HFFc6 (cell line): ENCODE results near the gene SMPDL3A. TPM values are rescaled to one million over a fixed set of nuclear protein-coding genes. Genes with fewer than 3 reads are reported as not detected.

Experiments used
- DNase-seq: peaks from one replicate; pipeline ENCODE4 v3.0.0-alpha.2; 2018
- H3K27ac Mint-ChIP-seq: 2 replicates; pipeline ENCODE4 v1.8.0; 2020; ENCODE audit warnings: mild to moderate bottlenecking, mixed read lengths
- H3K27me3 Mint-ChIP-seq: 2 replicates; pipeline ENCODE4 v1.8.0; 2021; ENCODE audit warnings: mild to moderate bottlenecking, moderate library complexity, mixed read lengths; ENCODE audit not compliant: insufficient read depth
- H3K36me3 Mint-ChIP-seq: 2 replicates; pipeline ENCODE4 v1.8.0; 2021; ENCODE audit warnings: low read depth, mixed read lengths
- H3K4me1 Mint-ChIP-seq: 2 replicates; pipeline ENCODE4 v1.8.0; 2020; ENCODE audit warnings: low read depth, mixed read lengths
- H3K4me3 Mint-ChIP-seq: 2 replicates; pipeline ENCODE4 v1.8.0; 2020; ENCODE audit warnings: mild to moderate bottlenecking, moderate library complexity, mixed read lengths
- H3K9me3 Mint-ChIP-seq: 2 replicates; pipeline ENCODE4 v1.8.0; 2020; ENCODE audit warnings: mild to moderate bottlenecking, mixed read lengths
- total RNA-seq, 6 experiments: library from RNA; stranded (reverse); fragmentation: NEBNext Ultra II Directional; extraction: Animal tissue kit (Norgen Biotek cat#: 25700); gene quantifications; 2 replicates in 1 of 6; 3 replicates in 5 of 6; pipeline ENCODE4 v1.2.3, GENCODE V29; 2021
- TF ChIP-seq, protein P1 (sequence below): fragments of 200-600 bp; sonication (generic); IDR thresholded peaks from 2 replicates; pipeline ENCODE4 v1.5.0; 2021; ENCODE audit warnings: antibody characterized with exemption, mild to moderate bottlenecking

SMPDL3A gene
- total RNA-seq, 6 experiments from 2014 or later, result 4.8 to 8.2 (median 6.8) TPM

DNA sequence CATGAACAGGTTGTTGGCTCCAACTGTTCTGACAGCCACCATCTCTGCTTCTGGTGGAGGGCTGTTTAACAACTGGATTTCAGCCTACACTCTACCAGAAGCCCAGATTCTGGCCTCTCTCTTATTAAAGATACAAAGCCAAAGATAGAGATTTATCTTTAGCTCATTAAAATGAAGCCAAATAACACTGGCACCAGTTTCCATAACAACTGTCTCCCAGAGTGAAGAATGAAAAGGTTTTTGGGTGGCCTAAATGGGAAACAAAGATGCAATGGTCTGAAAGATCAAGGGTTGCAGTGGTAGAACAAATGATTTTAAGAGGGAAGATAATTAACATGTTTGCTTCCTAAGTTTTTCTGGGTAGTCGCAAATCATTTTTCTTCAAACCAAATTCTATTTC is 3.2 kb upstream of the SMPDL3A start:
- H3K4me1 Mint-ChIP-seq, result peaks cover 24% of the 10 kb centered on the region
- DNase-seq, result no peak

DNA sequence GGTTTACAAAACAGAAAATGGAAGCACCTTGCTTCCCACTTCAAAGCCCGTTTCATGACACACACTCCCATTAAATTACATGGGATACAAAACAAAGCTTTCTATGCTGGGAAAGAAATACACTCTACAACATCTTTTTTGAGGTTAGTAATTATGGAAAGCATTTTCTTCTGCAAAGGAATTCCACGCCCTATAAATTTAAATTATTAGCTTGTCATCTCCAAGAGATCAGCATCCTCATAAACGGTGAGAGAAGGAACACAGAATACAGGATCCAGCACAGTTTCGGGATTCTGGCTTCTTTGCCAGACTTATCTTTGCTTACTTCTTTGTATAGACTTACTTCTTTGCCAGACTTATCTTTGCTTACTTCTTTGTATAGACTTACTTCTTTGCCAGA is 1.3 kb upstream of the SMPDL3A start:
- no peak for DNase-seq
- H3K4me3 Mint-ChIP-seq, result peak overlapping the region; percentile 18; the same call in 1 of the 2 replicates
- H3K9me3 Mint-ChIP-seq, result no peaks in the 10 kb centered on the region
- no peak overlapping the region for H3K27ac Mint-ChIP-seq
- H3K27me3 Mint-ChIP-seq, result peaks cover 6% of the 10 kb centered on the region
- no peaks in the 10 kb centered on the region for H3K36me3 Mint-ChIP-seq
- TF ChIP-seq, protein P1, sequence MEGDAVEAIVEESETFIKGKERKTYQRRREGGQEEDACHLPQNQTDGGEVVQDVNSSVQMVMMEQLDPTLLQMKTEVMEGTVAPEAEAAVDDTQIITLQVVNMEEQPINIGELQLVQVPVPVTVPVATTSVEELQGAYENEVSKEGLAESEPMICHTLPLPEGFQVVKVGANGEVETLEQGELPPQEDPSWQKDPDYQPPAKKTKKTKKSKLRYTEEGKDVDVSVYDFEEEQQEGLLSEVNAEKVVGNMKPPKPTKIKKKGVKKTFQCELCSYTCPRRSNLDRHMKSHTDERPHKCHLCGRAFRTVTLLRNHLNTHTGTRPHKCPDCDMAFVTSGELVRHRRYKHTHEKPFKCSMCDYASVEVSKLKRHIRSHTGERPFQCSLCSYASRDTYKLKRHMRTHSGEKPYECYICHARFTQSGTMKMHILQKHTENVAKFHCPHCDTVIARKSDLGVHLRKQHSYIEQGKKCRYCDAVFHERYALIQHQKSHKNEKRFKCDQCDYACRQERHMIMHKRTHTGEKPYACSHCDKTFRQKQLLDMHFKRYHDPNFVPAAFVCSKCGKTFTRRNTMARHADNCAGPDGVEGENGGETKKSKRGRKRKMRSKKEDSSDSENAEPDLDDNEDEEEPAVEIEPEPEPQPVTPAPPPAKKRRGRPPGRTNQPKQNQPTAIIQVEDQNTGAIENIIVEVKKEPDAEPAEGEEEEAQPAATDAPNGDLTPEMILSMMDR, result no peak
- peaks cover 37% of the 10 kb centered on the region for H3K4me1 Mint-ChIP-seq

More for the DNA sequence above, 3.2 kb upstream of the SMPDL3A start:
- Mint-ChIP-seq H3K4me3 (no peak overlapping the region), H3K36me3 (no peaks in the 10 kb centered on the region), H3K27me3 (peaks cover 7% of the 10 kb centered on the region), H3K27ac (no peak overlapping the region), H3K9me3 (no peaks in the 10 kb centered on the region)
- TF ChIP-seq, protein P1, result no peak

DNA sequence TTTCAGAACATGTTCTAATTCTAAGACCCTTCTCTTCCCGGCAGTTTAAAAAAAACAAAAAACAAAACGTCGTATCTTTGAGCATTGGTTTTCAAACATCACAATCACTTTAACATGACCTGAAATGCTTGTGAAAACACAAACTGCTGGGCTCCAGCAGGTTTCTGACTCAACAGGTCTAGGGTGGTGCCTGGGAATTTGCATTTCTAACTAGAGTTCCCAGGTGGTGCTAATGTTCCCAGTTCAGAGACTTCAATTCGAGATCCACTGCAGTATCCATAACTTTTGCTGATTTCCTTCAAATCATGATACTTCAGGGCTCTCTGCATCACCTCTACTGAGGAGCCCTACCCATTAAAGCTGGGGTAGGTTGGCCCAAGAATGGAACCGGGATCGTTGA is 850 bp upstream of the SMPDL3A start:
- no peak for DNase-seq
- peak overlapping the region; percentile 18; the same call in 1 of the 2 replicates for H3K4me3 Mint-ChIP-seq
- peaks cover 42% of the 10 kb centered on the region for H3K4me1 Mint-ChIP-seq
- TF ChIP-seq, protein P1, result no peak
- no peaks in the 10 kb centered on the region for H3K9me3 Mint-ChIP-seq
- H3K36me3 Mint-ChIP-seq, result no peaks in the 10 kb centered on the region
- peaks cover 6% of the 10 kb centered on the region for H3K27me3 Mint-ChIP-seq
- H3K27ac Mint-ChIP-seq, result no peak overlapping the region

DNA sequence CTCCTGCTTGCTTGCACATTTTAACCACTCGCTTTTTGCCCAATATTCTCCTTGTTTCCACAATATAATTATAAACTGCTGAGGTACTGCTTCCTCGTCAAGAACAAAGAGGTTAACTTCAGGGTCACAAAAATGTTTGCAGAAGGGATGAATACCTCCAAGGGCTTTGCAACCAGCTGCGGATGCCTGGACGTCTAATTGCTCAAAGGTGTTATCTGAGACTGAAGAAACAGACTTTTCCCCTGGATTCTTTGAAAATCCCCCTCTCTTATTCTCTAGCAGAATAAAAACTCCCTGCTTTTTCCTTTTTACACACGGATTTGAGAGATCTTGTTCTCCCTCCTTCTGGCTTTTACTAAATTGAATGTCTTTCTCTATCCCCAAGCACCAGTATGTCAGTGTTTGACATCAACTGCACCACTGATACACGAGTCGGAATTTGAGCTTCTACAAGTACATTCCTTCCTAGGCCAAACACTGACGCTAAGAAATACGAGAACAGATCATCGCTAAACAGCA is 336 bp upstream of the SMPDL3A start:
- peak overlapping the region; percentile 94 for H3K4me3 Mint-ChIP-seq
- no peaks in the 10 kb centered on the region for H3K36me3 Mint-ChIP-seq
- TF ChIP-seq, protein P1, result no peak
- H3K27ac Mint-ChIP-seq, result peak overlapping the region; percentile 85
- H3K27me3 Mint-ChIP-seq, result peaks cover 2% of the 10 kb centered on the region
- H3K9me3 Mint-ChIP-seq, result no peaks in the 10 kb centered on the region
- no peak for DNase-seq
- H3K4me1 Mint-ChIP-seq, result peaks cover 42% of the 10 kb centered on the region

DNA sequence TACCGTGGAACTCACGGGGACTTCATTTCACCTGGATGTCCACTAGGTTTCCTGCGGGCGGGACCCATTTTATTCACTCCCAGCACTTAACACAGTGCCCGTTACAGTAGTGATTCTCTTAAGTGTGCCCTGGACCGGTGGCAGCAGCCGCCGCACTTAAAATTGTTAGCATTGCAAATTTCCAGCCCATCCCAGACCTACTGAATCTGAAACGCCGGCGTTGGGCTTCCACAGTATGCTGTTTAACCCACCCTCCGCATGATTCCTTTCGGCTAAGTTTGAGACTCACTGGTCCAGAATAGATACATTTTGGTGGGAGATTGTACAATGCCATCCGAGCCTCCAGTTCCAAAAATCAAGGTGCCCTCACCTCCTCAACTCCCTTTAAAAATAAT is 967 bp downstream of the SMPDL3A start:
- Mint-ChIP-seq H3K36me3 (no peaks in the 10 kb centered on the region), H3K27ac (peak overlapping the region; percentile 85), H3K27me3 (no peaks in the 10 kb centered on the region; the same call in 1 of the 2 replicates), H3K4me3 (peak overlapping the region; percentile 94), H3K9me3 (no peaks in the 10 kb centered on the region), H3K4me1 (peaks cover 42% of the 10 kb centered on the region)
- DNase-seq, result no peak
- TF ChIP-seq, protein P1, result no peak
